Nephron progenitor cell (in vitro differentiated cells): Measurements from ENCODE around the gene CCNA2.

ENCODE experiments used
- DNase-seq: peaks from one replicate; pipeline ENCODE4 v3.0.0; 2021
- H3K27ac Mint-ChIP-seq: 2 replicates; pipeline ENCODE4 v1.8.0; 2021; ENCODE audit warnings: mild to moderate bottlenecking, moderate library complexity, mixed read lengths
- H3K27me3 Mint-ChIP-seq: 2 replicates; pipeline ENCODE4 v1.8.0; 2021; ENCODE audit warnings: mild to moderate bottlenecking, low read depth, mixed read lengths; ENCODE audit not compliant: poor library complexity
- H3K36me3 Mint-ChIP-seq: 2 replicates; pipeline ENCODE4 v1.8.0; 2021; ENCODE audit warnings: low read depth, mixed read lengths
- H3K4me1 Mint-ChIP-seq: 2 replicates; pipeline ENCODE4 v1.8.0; 2021; ENCODE audit warnings: mixed read lengths
- H3K4me3 Mint-ChIP-seq: 2 replicates; pipeline ENCODE4 v1.8.0; 2021; ENCODE audit warnings: mild to moderate bottlenecking, moderate library complexity, mixed read lengths
- H3K9me3 Mint-ChIP-seq: 2 replicates; pipeline ENCODE4 v1.8.0; 2021; ENCODE audit warnings: mild to moderate bottlenecking, moderate library complexity, mixed read lengths
- TF ChIP-seq, protein P1 (sequence below): fragments of 200-600 bp; sonication (generic); IDR thresholded peaks from 2 replicates; pipeline ENCODE4 v1.5.0; 2021; ENCODE audit warnings: antibody characterized with exemption

CCNA2 gene

DNA sequence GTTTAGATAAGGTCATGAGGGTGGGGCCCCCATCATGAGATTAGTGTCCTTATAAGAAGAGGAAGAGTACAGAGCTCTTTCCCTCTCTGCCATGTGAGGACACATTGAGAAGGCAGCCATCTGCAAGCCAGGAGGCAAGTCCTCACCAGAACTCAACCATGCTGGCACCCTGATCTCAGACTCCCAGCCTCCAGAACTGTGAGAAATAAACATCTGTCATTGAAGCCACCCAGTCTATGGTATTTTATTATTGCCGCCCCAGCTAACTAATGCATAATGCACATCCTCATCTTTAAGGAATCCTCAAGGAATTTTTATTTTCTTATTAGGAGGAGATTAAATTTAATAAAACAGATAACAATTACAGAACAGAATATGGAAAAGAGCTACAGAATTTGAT, 39.3 kb downstream of the CCNA2 start:
- no peaks in the 10 kb centered on the region for H3K36me3 Mint-ChIP-seq
- TF ChIP-seq, protein P1, sequence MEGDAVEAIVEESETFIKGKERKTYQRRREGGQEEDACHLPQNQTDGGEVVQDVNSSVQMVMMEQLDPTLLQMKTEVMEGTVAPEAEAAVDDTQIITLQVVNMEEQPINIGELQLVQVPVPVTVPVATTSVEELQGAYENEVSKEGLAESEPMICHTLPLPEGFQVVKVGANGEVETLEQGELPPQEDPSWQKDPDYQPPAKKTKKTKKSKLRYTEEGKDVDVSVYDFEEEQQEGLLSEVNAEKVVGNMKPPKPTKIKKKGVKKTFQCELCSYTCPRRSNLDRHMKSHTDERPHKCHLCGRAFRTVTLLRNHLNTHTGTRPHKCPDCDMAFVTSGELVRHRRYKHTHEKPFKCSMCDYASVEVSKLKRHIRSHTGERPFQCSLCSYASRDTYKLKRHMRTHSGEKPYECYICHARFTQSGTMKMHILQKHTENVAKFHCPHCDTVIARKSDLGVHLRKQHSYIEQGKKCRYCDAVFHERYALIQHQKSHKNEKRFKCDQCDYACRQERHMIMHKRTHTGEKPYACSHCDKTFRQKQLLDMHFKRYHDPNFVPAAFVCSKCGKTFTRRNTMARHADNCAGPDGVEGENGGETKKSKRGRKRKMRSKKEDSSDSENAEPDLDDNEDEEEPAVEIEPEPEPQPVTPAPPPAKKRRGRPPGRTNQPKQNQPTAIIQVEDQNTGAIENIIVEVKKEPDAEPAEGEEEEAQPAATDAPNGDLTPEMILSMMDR: no peak
- H3K27ac Mint-ChIP-seq: no peak overlapping the region
- H3K27me3 Mint-ChIP-seq: peaks cover 24% of the 10 kb centered on the region
- DNase-seq: no peak
- no peak overlapping the region for H3K4me3 Mint-ChIP-seq
- H3K4me1 Mint-ChIP-seq: no peaks in the 10 kb centered on the region
- H3K9me3 Mint-ChIP-seq: no peaks in the 10 kb centered on the region

- Mint-ChIP-seq H3K27ac (no peak overlapping the region), H3K36me3 (no peaks in the 10 kb centered on the region), H3K4me3 (no peak overlapping the region), H3K4me1 (no peaks in the 10 kb centered on the region), H3K9me3 (no peaks in the 10 kb centered on the region), H3K27me3 (peaks cover 24% of the 10 kb centered on the region)
- TF ChIP-seq, protein P1: no peak
- no peak for DNase-seq
These were observed 40.5 kb downstream of the CCNA2 start for GRCh38 chr4:121783210-121783609.

DNA sequence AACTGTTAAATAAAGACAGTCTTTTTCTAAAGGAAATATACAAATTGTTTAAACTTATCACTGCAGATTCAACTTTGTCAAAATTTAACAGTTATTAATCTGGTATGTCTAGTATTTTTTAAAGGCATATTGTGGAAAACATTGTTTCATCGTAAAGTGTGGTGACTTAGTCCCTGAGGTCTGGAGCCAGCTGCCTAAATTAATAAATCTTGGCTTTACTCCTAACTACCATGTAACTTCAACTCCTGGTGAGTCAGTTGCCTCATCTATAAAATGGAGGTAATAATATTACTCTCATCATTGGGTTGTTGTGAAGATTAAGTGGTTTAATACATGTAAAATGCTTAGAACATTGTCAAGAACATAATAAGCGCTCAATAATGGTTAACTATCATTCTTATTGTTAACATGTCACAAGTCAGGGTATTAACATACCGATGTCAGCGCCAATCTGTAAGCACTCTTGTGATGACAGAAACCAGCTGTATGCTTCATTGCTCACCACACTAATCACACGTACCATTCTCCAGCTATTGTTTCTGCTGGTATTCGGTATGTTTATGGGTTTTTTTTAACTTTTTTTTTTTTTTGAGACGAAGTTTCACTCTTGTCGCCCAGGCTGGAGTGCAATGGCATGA, 44.6 kb downstream of the CCNA2 start:
- Mint-ChIP-seq H3K4me3 (no peak overlapping the region), H3K4me1 (peaks cover 9% of the 10 kb centered on the region), H3K27me3 (peaks cover 17% of the 10 kb centered on the region), H3K36me3 (no peaks in the 10 kb centered on the region), H3K27ac (no peak overlapping the region), H3K9me3 (no peaks in the 10 kb centered on the region)
- TF ChIP-seq, protein P1: no peak
- DNase-seq: no peak

DNA sequence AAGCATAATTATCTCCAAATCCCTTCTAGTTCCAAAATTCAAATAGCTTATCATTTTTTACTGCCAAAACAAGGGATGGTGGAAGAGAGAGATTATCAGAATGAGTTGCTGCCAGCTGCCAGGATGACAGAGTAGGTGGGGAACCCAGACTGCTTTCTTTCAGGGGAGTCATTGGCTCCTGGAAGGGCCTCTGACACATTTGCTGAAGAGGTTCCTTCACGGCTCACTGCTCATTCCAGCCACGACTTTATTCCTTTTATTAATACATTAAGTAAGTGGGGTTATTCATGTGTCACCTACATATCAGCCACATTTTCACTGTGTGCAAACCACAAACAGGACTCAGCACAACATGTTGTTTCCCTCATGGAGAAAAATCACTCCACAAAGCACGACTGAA, 46.1 kb downstream of the CCNA2 start:
- H3K36me3 Mint-ChIP-seq: no peaks in the 10 kb centered on the region
- no peak overlapping the region for H3K27ac Mint-ChIP-seq
- no peak overlapping the region for H3K4me3 Mint-ChIP-seq
- TF ChIP-seq, protein P1: no peak
- DNase-seq: no peak
- H3K27me3 Mint-ChIP-seq: peaks cover 20% of the 10 kb centered on the region
- peaks cover 9% of the 10 kb centered on the region for H3K4me1 Mint-ChIP-seq
- H3K9me3 Mint-ChIP-seq: no peaks in the 10 kb centered on the region

DNA sequence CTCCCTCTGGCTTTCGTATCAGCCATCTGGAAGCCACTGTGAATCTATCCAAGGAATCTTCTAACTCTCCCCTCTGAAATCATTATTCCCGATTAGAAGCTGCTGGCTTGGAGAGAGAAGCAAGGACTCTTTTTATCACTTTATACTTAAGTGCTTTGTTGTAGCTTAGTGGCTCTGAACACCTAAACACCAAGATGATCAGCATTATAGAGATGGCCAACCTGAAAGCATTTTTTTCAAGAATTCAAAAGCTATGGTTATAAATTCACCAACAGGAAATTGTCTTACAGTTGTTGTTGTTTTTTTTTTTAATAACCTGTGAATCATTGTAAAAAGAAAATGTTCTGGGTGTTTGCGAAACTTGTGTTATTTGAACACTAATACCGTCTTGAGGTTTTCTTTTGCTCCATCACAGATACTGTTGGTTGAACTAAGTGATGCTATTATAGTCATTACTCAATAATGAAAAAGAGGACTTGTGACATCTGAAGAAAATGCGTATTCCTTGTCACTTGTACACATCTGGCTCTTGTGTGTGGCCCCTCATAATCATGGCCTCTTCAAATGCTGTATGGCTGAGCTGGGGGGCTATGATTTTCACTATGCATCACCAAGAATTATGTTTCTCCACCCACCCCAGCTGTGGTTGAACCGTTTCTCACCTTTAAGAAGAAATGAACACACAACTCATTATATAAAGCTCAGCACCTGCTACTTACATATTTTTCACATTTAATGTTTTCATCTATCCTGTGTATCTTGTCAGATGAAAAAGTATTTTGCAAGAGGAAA, 46.9 kb downstream of the CCNA2 start:
- no peak overlapping the region for H3K4me3 Mint-ChIP-seq
- no peak for DNase-seq
- no peak overlapping the region for H3K27ac Mint-ChIP-seq
- no peaks in the 10 kb centered on the region for H3K9me3 Mint-ChIP-seq
- peaks cover 9% of the 10 kb centered on the region for H3K4me1 Mint-ChIP-seq
- TF ChIP-seq, protein P1: no peak
- peaks cover 20% of the 10 kb centered on the region for H3K27me3 Mint-ChIP-seq
- no peaks in the 10 kb centered on the region for H3K36me3 Mint-ChIP-seq
